ENCODE data around the gene IMMP2L.

Gene IMMP2L

GRCh38 chr7:111388912-111389311 lies 173.4 kb downstream of the IMMP2L start:
- no peak for DNase-seq

- DNase-seq: no peak
Measured at GRCh38 chr7:111388016-111388415, 174.3 kb downstream of the IMMP2L start.

- DNase-seq: no peak
Measured at GRCh38 chr7:111384065-111384891, 178.0 kb downstream of the IMMP2L start.

GRCh38 chr7:111383133-111383532 lies 179.2 kb downstream of the IMMP2L start:
- DNase-seq: no peak

- DNase-seq: no peak
Measured at GRCh38 chr7:111381590-111381989, 180.7 kb downstream of the IMMP2L start.

- no peak for DNase-seq
Measured at GRCh38 chr7:111380945-111381344, 181.3 kb downstream of the IMMP2L start.

GRCh38 chr7:111374027-111374426 lies 188.3 kb downstream of the IMMP2L start:
- DNase-seq: no peak

- no peak for DNase-seq
Measured at GRCh38 chr7:111371437-111371836, 190.9 kb downstream of the IMMP2L start.

- DNase-seq: no peak
Measured at GRCh38 chr7:111370002-111370401, 192.3 kb downstream of the IMMP2L start.

- no peak for DNase-seq
Measured at GRCh38 chr7:111368381-111369065, 193.8 kb downstream of the IMMP2L start.

GRCh38 chr7:111364413-111364812 lies 197.9 kb downstream of the IMMP2L start:
- no peak for DNase-seq

GRCh38 chr7:111363099-111363498 lies 199.2 kb downstream of the IMMP2L start:
- DNase-seq: no peak

- no peak for DNase-seq
Measured at GRCh38 chr7:111362506-111363054, 199.7 kb downstream of the IMMP2L start.

GRCh38 chr7:111358915-111359314 lies 203.4 kb downstream of the IMMP2L start:
- DNase-seq: no peak

GRCh38 chr7:111357691-111358090 lies 204.6 kb downstream of the IMMP2L start:
- no peak for DNase-seq

GRCh38 chr7:111356941-111357340 lies 205.4 kb downstream of the IMMP2L start:
- DNase-seq: no peak

GRCh38 chr7:111352319-111352718 lies 210.0 kb downstream of the IMMP2L start:
- DNase-seq: no peak

GRCh38 chr7:111346219-111346618 lies 216.1 kb downstream of the IMMP2L start:
- DNase-seq: no peak

GRCh38 chr7:111343017-111343416 lies 219.3 kb downstream of the IMMP2L start:
- DNase-seq: no peak

- no peak for DNase-seq
Measured at GRCh38 chr7:111339006-111339405, 223.3 kb downstream of the IMMP2L start.

- DNase-seq: no peak
Measured at GRCh38 chr7:111333010-111333409, 229.3 kb downstream of the IMMP2L start.

- no peak for DNase-seq
Measured at GRCh38 chr7:111330235-111330523, 232.1 kb downstream of the IMMP2L start.

GRCh38 chr7:111329367-111330234 lies 232.7 kb downstream of the IMMP2L start:
- no peak for DNase-seq
